Measurements from ENCODE around the gene CTNNBIP1.
A peak's percentile ranks its signal among the peaks of the same experiment; 100 is the strongest.

- TF ChIP-seq CTCF (IDR thresholded peaks at IDR 0.05; ENCODE audit: low read depth, low read length, missing input control) (no peak), SP1 (IDR thresholded peaks at IDR 0.05) (no peak), TAF1 (conservative IDR thresholded peaks at IDR 0.05) (no peak), JUND (IDR thresholded peaks at IDR 0.05) (no peak), YY1 (IDR thresholded peaks at IDR 0.05) (peak; percentile 14), RAD21 (IDR thresholded peaks at IDR 0.05) (no peak), ZBTB33 (IDR thresholded peaks at IDR 0.05) (no peak), REST (IDR thresholded peaks at IDR 0.05) (no peak), MAX (IDR thresholded peaks at IDR 0.05) (no peak), EGR1 (IDR thresholded peaks at IDR 0.05; ENCODE audit: low read depth in 2 of 2) (no peak), RXRA (IDR thresholded peaks at IDR 0.05) (no peak), GABPA (IDR thresholded peaks at IDR 0.05 in 1 of 2, conservative IDR thresholded peaks at IDR 0.05 in 1 of 2) (no peak), HNF4G (IDR thresholded peaks at IDR 0.05) (no peak), HNF4A (conservative IDR thresholded peaks at IDR 0.05) (no peak)
These were observed 17.2 kb downstream of the CTNNBIP1 start for GRCh38 chr1:9892563-9893528.

Data from liver (tissue), 3 donors.